Thoracic aorta (tissue), 2 donors: ENCODE results near the gene CD47. TPM values are rescaled to one million over a fixed set of nuclear protein-coding genes. Genes with fewer than 3 reads are reported as not detected.

Experiments
- ATAC-seq: fragments of 150-250 bp; one replicate; pipeline ENCODE4 v1.8.0; 2017; ENCODE audit warnings: low read depth; ENCODE audit not compliant: insufficient number of reproducible peaks, low FRiP score
- DNase-seq: peaks from one replicate; pipeline ENCODE4 v3.0.0-alpha.2; 2020; ENCODE audit warnings: low spot score
- H3K27ac ChIP-seq, 2 donors: fragments of 200-600 bp; sonication (generic); 1 replicate in 1 of 2; 2 replicates in 1 of 2; pipeline ENCODE4 v1.5.1; 2016; ENCODE audit warnings: mild to moderate bottlenecking in 2 of 2, moderate library complexity in 2 of 2
- H3K27me3 ChIP-seq: fragments of 200-600 bp; sonication (generic); replicated peaks from 2 replicates; pipeline ENCODE4 v1.6.0; 2016; ENCODE audit warnings: mild to moderate bottlenecking; ENCODE audit not compliant: insufficient read depth
- H3K36me3 ChIP-seq: fragments of 200-600 bp; sonication (generic); one replicate; pipeline ENCODE4 v1.5.1; 2016
- H3K4me1 ChIP-seq, 2 donors: fragments of 200-600 bp; sonication (generic); 1 replicate in 1 of 2; 2 replicates in 1 of 2; pipeline versions ENCODE4 v1.5.1 to v1.6.0; 2016; ENCODE audit warnings: low read depth in 2 of 2, mild to moderate bottlenecking in 1 of 2; ENCODE audit not compliant: control insufficient read depth in 1 of 2
- H3K4me3 ChIP-seq: fragments of 200-600 bp; sonication (generic); 2 replicates; pipeline ENCODE4 v1.5.1; 2016; ENCODE audit warnings: mild to moderate bottlenecking
- H3K9me3 ChIP-seq: fragments of 200-600 bp; sonication (generic); 2 replicates; pipeline ENCODE4 v1.5.1; 2016
- CTCF ChIP-seq: fragments of 200-600 bp; sonication (generic); IDR thresholded peaks from one replicate; pipeline ENCODE4 v1.5.1; 2019; ENCODE audit warnings: antibody characterized with exemption
- total RNA-seq, 2 donors: library from RNA; depleted of rRNA; stranded (reverse); fragments of >200 nt; gene quantifications; one replicate each; pipeline versions ENCODE4 v1.1.0 to v1.2.3, GENCODE V29; 2016

CD47 gene
- total RNA-seq, 2 donors from 2014 or later = 70.1 to 80.4 TPM

- H3K4me3 ChIP-seq = no peak overlapping the region
- ATAC-seq = no peak
- peaks cover 10% of the 10 kb centered on the region for H3K36me3 ChIP-seq
- H3K4me1 ChIP-seq = peaks cover 0 to 13% of the 10 kb centered on the region in 2 donors
- H3K9me3 ChIP-seq = no peaks in the 10 kb centered on the region
- no peaks in the 10 kb centered on the region for H3K27me3 ChIP-seq
- no peak for TF ChIP-seq CTCF
- no peak overlapping the region for H3K27ac ChIP-seq
- no peak for DNase-seq
Measured at GRCh38 chr3:108062051-108062450, 28.8 kb downstream of the CD47 start.

DNA sequence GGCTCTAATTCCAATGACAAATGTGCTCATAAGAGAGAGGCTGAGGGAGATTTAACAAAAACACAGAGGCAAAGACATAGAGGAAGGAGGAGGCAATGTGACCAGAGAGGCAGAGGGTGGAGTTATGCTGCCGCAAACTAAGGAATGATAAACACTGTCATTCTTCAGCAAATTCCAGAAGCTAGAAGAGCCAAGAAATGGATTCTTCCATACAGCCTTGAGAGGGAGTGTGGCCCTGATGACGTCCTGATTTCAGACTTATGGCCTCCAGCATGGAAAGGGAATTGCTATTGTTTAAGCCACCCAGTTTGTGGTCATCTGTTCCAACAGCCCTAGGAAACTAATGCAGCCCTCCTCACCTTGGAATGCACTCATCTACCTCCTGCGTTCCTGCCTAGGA lies 30.5 kb downstream of the CD47 start:
- Histone ChIP-seq H3K4me1 (peaks cover 0 to 5% of the 10 kb centered on the region in 2 donors), H3K36me3 (peaks cover 12% of the 10 kb centered on the region), H3K9me3 (no peaks in the 10 kb centered on the region), H3K4me3 (no peak overlapping the region), H3K27me3 (no peaks in the 10 kb centered on the region), H3K27ac (no peak overlapping the region)
- ATAC-seq (no peak), DNase-seq (no peak)
- TF ChIP-seq CTCF = no peak

GRCh38 chr3:108055931-108056330 lies 34.9 kb downstream of the CD47 start:
- Histone ChIP-seq H3K36me3 (peaks cover 14% of the 10 kb centered on the region), H3K27me3 (no peaks in the 10 kb centered on the region)

GRCh38 chr3:108054935-108055334 lies 35.9 kb downstream of the CD47 start:
- Histone ChIP-seq H3K9me3 (no peaks in the 10 kb centered on the region), H3K27ac (no peak overlapping the region), H3K36me3 (peaks cover 8% of the 10 kb centered on the region), H3K4me1 (peaks cover 7 to 14% of the 10 kb centered on the region in 2 donors), H3K4me3 (no peak overlapping the region), H3K27me3 (no peaks in the 10 kb centered on the region)
- ATAC-seq (no peak), DNase-seq (no peak)
- TF ChIP-seq CTCF = no peak

More at GRCh38 chr3:108055931-108056330, 34.9 kb downstream of the CD47 start:
- H3K4me3 ChIP-seq = no peak overlapping the region
- TF ChIP-seq CTCF = no peak
- no peak overlapping the region for H3K27ac ChIP-seq
- peaks cover 7 to 14% of the 10 kb centered on the region in 2 donors for H3K4me1 ChIP-seq
- DNase-seq = no peak
- no peaks in the 10 kb centered on the region for H3K9me3 ChIP-seq
- ATAC-seq = no peak

GRCh38 chr3:108053483-108053882 lies 37.3 kb downstream of the CD47 start:
- no peak for DNase-seq
- H3K27ac ChIP-seq = peak overlapping the region in 1 of 2 donors; percentile 30
- no peak for ATAC-seq
- no peaks in the 10 kb centered on the region for H3K9me3 ChIP-seq
- H3K36me3 ChIP-seq = peaks cover 7% of the 10 kb centered on the region
- peaks cover 7 to 14% of the 10 kb centered on the region in 2 donors for H3K4me1 ChIP-seq
- no peak for TF ChIP-seq CTCF
- no peak overlapping the region for H3K4me3 ChIP-seq
- H3K27me3 ChIP-seq = no peaks in the 10 kb centered on the region
